IMR-90 (cell line): ENCODE measurements around the gene NCOA3. TPM values are rescaled to one million over a fixed set of nuclear protein-coding genes. Genes with fewer than 3 reads are reported as not detected.

Experiments
- ATAC-seq: fragments of 200-7000 bp; cut with Tn5 transposase; 2 replicates; pipeline ENCODE4 v1.9.1; 2020; ENCODE audit warnings: low read depth, mild to moderate bottlenecking, moderate library complexity
- BruUV-seq: library from RNA; stranded (reverse); fragments of 400-500 nt; replicated peaks from 2 replicates; lab custom pipeline; 2021; lab: Mats Ljungman, UMichigan
- CTCF ChIA-PET: fragments of 300-600 bp; formaldehyde crosslinking; extraction: SDS; loops from one replicate; lab custom pipeline; 2021; ENCODE audit warnings: antibody characterized with exemption; lab: Yijun Ruan, JAX
- POLR2A ChIA-PET: fragments of 300-600 bp; sonication (Branson Sonifier 250); formaldehyde crosslinking; loops from one replicate; lab custom pipeline; 2022; ENCODE audit warnings: antibody characterized with exemption; ENCODE audit not compliant: unreplicated experiment; lab: Charles Lee
- DNase-seq: peaks from one replicate; pipeline ENCODE4 v3.0.0; 2013
- H2AFZ ChIP-seq: replicated peaks from 2 replicates; pipeline ENCODE3; 2013; ENCODE audit warnings: low read length, mild to moderate bottlenecking; ENCODE audit not compliant: poor library complexity
- H2AK5ac ChIP-seq: 2 replicates; pipeline ENCODE4 v1.6.1; 2013; ENCODE audit warnings: low read depth, low read length, inconsistent platforms
- H2AK9ac ChIP-seq: replicated peaks from 2 replicates; pipeline ENCODE3; 2013; ENCODE audit warnings: mild to moderate bottlenecking, low read depth, low read length, moderate library complexity; ENCODE audit not compliant: poor library complexity
- H2BK120ac ChIP-seq: 2 replicates; pipeline ENCODE4 v1.6.1; 2013; ENCODE audit warnings: low read depth, low read length, inconsistent platforms
- H2BK15ac ChIP-seq: 3 replicates; pipeline ENCODE4 v1.6.1; 2013; ENCODE audit warnings: low read depth, low read length, inconsistent platforms
- H2BK20ac ChIP-seq: 2 replicates; pipeline ENCODE4 v1.6.1; 2013; ENCODE audit warnings: low read depth, mild to moderate bottlenecking, inconsistent platforms, low read length, moderate library complexity
- H2BK5ac ChIP-seq: 2 replicates; pipeline ENCODE4 v1.6.1; 2013; ENCODE audit warnings: mild to moderate bottlenecking, low read depth, low read length, inconsistent platforms; ENCODE audit not compliant: poor library complexity, severe bottlenecking
- H3K14ac ChIP-seq: replicated peaks from 2 replicates; pipeline ENCODE4 v1.6.1; 2013; ENCODE audit warnings: low read depth, low read length, inconsistent platforms
- H3K18ac ChIP-seq: 2 replicates; pipeline ENCODE4 v1.6.1; 2013; ENCODE audit warnings: low read depth, low read length, control low read depth
- H3K23ac ChIP-seq: 2 replicates; pipeline ENCODE4 v1.6.1; 2013; ENCODE audit warnings: low read depth, low read length, inconsistent platforms
- H3K27ac ChIP-seq: 2 replicates; pipeline ENCODE4 v1.5.1; 2013; ENCODE audit warnings: mild to moderate bottlenecking, control low read depth, low read length; ENCODE audit not compliant: insufficient read depth
- H3K27me3 ChIP-seq: 2 replicates; pipeline ENCODE4 v1.6.1; 2013; ENCODE audit warnings: low read length; ENCODE audit not compliant: control insufficient read depth, insufficient read depth
- H3K36me3 ChIP-seq: 2 replicates; pipeline ENCODE4 v1.6.1; 2013; ENCODE audit warnings: low read length, mixed read lengths; ENCODE audit not compliant: control insufficient read depth, insufficient read depth
- H3K4ac ChIP-seq: 2 replicates; pipeline ENCODE4 v1.6.1; 2013; ENCODE audit warnings: low read depth, low read length, inconsistent platforms
- H3K4me1 ChIP-seq: 2 replicates; pipeline ENCODE4 v1.6.1; 2013; ENCODE audit warnings: low read length, mixed read lengths; ENCODE audit not compliant: control insufficient read depth, insufficient read depth
- H3K4me2 ChIP-seq: 2 replicates; pipeline ENCODE4 v1.6.1; 2013; ENCODE audit warnings: low read depth, mild to moderate bottlenecking, control low read depth, low read length, moderate library complexity
- H3K4me3 ChIP-seq: 2 replicates; pipeline ENCODE4 v1.5.1; 2013; ENCODE audit warnings: low read depth, mild to moderate bottlenecking, control low read depth, low read length, moderate library complexity; ENCODE audit not compliant: insufficient read depth
- H3K56ac ChIP-seq: 2 replicates; pipeline ENCODE4 v1.6.1; 2013; ENCODE audit warnings: low read length, inconsistent platforms; ENCODE audit not compliant: insufficient read depth; ENCODE audit errors: extremely low read depth
- H3K79me1 ChIP-seq, 2 experiments: 2 replicates each; pipeline ENCODE4 v1.6.1; 2013; ENCODE audit warnings: low read length in 2 of 2, inconsistent platforms in 1 of 2, low read depth in 1 of 2
- H3K9ac ChIP-seq: 2 replicates; pipeline ENCODE4 v1.6.1; 2013; ENCODE audit warnings: low read depth, low read length, control low read depth
- H3K9me1 ChIP-seq: 2 replicates; pipeline ENCODE4 v1.6.1; 2013; ENCODE audit warnings: low read length, inconsistent platforms; ENCODE audit not compliant: insufficient read depth
- H3K9me3 ChIP-seq: 2 replicates; pipeline ENCODE4 v1.6.1; 2013; ENCODE audit warnings: low read length; ENCODE audit not compliant: control insufficient read depth, insufficient read depth
- H4K20me1 ChIP-seq: 2 replicates; pipeline ENCODE4 v1.6.1; 2013; ENCODE audit warnings: low read length, inconsistent platforms; ENCODE audit not compliant: insufficient read depth
- H4K5ac ChIP-seq: 2 replicates; pipeline ENCODE4 v1.6.1; 2013; ENCODE audit warnings: mild to moderate bottlenecking, low read depth, low read length, control low read depth
- H4K8ac ChIP-seq, 2 experiments: 2 replicates each; pipeline ENCODE4 v1.6.1; 2013; ENCODE audit warnings: low read depth in 2 of 2, low read length in 2 of 2, control low read depth in 1 of 2, inconsistent platforms in 1 of 2
- H4K91ac ChIP-seq: 2 replicates; pipeline ENCODE4 v1.6.1; 2013; ENCODE audit warnings: low read depth, low read length, inconsistent platforms; ENCODE audit not compliant: insufficient read depth
- CEBPB ChIP-seq: IDR thresholded peaks from 2 replicates; pipeline ENCODE4 v1.6.1; 2012; ENCODE audit warnings: low read depth, low read length, improper control_type of control experiment
- CHD1 ChIP-seq: IDR thresholded peaks from 2 replicates; pipeline ENCODE4 v1.6.1; 2012; ENCODE audit warnings: low read depth, low read length, improper control_type of control experiment
- CTCF ChIP-seq: conservative IDR thresholded peaks from 2 replicates; pipeline ENCODE4 v1.5.1; 2012; ENCODE audit warnings: mild to moderate bottlenecking, low read depth, low read length, improper control_type of control experiment
- ELK1 ChIP-seq: fragments of 150-350 bp; IDR thresholded peaks from 2 replicates; pipeline ENCODE4 v1.6.1; 2016; ENCODE audit warnings: low read depth, mild to moderate bottlenecking, low read length, moderate library complexity, borderline replicate concordance
- FOS ChIP-seq: fragments of 150-350 bp; IDR thresholded peaks from 2 replicates; pipeline ENCODE4 v1.6.1; 2016; ENCODE audit warnings: low read depth, low read length
- MAFK ChIP-seq: IDR thresholded peaks from 2 replicates; pipeline ENCODE4 v1.6.1; 2012; ENCODE audit warnings: low read depth, low read length, improper control_type of control experiment
- MAZ ChIP-seq: IDR thresholded peaks from 2 replicates; pipeline ENCODE4 v1.6.1; 2012; ENCODE audit warnings: low read depth, mild to moderate bottlenecking, low read length, improper control_type of control experiment, moderate library complexity, borderline replicate concordance
- MXI1 ChIP-seq: IDR thresholded peaks from 2 replicates; pipeline ENCODE4 v1.6.1; 2012; ENCODE audit warnings: low read depth, mild to moderate bottlenecking, low read length, moderate library complexity, borderline replicate concordance
- NFE2L2 ChIP-seq: fragments of 150-350 bp; IDR thresholded peaks from 2 replicates; pipeline ENCODE4 v1.6.1; 2016; ENCODE audit warnings: low read depth, mild to moderate bottlenecking, low read length
- RAD21 ChIP-seq: IDR thresholded peaks from 2 replicates; pipeline ENCODE4 v1.6.1; 2012; ENCODE audit warnings: low read length, improper control_type of control experiment
- RCOR1 ChIP-seq: IDR thresholded peaks from 2 replicates; pipeline ENCODE4 v1.6.1; 2012; ENCODE audit warnings: mild to moderate bottlenecking, low read length, improper control_type of control experiment; ENCODE audit not compliant: insufficient replicate concordance
- RFX5 ChIP-seq: IDR thresholded peaks from 2 replicates; pipeline ENCODE4 v1.8.0; 2012; ENCODE audit warnings: low read depth, mild to moderate bottlenecking, low read length, moderate library complexity
- USF2 ChIP-seq: fragments of 150-350 bp; IDR thresholded peaks from 2 replicates; pipeline ENCODE4 v1.6.1; 2017; ENCODE audit warnings: mild to moderate bottlenecking, antibody characterized with exemption, low read length, low read depth
- WGBS, 2 experiments: methylation state at CpG; one replicate each; pipeline versions ENCODE4 v1.1.5 to v1.1.7; 2013; ENCODE audit warnings: missing lambda C conversion rate in 2 of 2; ENCODE audit not compliant: insufficient read length in 1 of 2; ENCODE audit errors: extremely low coverage in 2 of 2; 5-methylcytosine and 5-hydroxymethylcytosine counted together
- dilution Hi-C: fragments of 300-500 bp; cut with HindIII; formaldehyde crosslinking; loops from one replicate; pipeline ENCODE4 v1.14.3; 2018; ENCODE audit warnings: low sequenced_read_pairs; ENCODE audit not compliant: unreplicated experiment
- in situ Hi-C: fragments of 300-500 bp; cut with MboI; formaldehyde crosslinking; loops from 3 replicates; pipeline ENCODE4 v1.14.3; 2019; ENCODE audit warnings: low sequenced_read_pairs, inconsistent platforms, mixed read lengths
- intact Hi-C: fragments of 100-400 bp; cut with micrococcal nuclease; formaldehyde crosslinking; loops from 2 replicates; pipeline ENCODE4 v1.10.0; 2022
- polyA plus RNA-seq, 3 experiments: library from polyadenylated mRNA; depleted of rRNA; stranded (reverse); fragments of >200 nt; gene quantifications; 2 replicates each; pipeline ENCODE4 v1.2.3, GENCODE V29; 2012; ENCODE audit warnings: low replicate concordance in 1 of 3
- total RNA-seq: library from RNA; depleted of rRNA; stranded (reverse); fragments of >200 nt; gene quantifications from 2 replicates; pipeline ENCODE4 v1.2.3, GENCODE V29; 2012

Gene NCOA3
- total and polyA plus RNA-seq, 2 of the 4 experiments (the other 2 are of a cell fraction), result 8.8 to 29.0 TPM

- dilution Hi-C loops, result no loop called here
These were observed 169.2 kb downstream of the NCOA3 start for GRCh38 chr20:47670913-47671312.

More at GRCh38 chr20:47670913-47671312, 169.2 kb downstream of the NCOA3 start:
- no peaks in the 10 kb centered on the region for H3K9me3 ChIP-seq
- H3K56ac ChIP-seq, result no peak overlapping the region
- H3K23ac ChIP-seq, result no peak overlapping the region
- ChIA-PET CTCF (no interaction called here), POLR2A (no interaction called here)
- no peak overlapping the region for H2BK20ac ChIP-seq
- H3K79me1 ChIP-seq, result no peaks in the 10 kb centered on the region
- ATAC-seq, result no peak
- WGBS, 2 experiments, result no CpG with 5 or more reads among the region's 10 CpGs
- in situ Hi-C loops (loop anchor here (5.0 to 25.0 kb wide), 2 partner anchors 946 to 1241 kb away; partner anchors contain the start of gene ARFGEF2), intact Hi-C loops (no loop called here)
- H3K27ac ChIP-seq, result no peak overlapping the region
- no peaks in the 10 kb centered on the region for H3K4me1 ChIP-seq
- H3K18ac ChIP-seq, result no peak overlapping the region
- no peak overlapping the region for H2BK15ac ChIP-seq
- no peak overlapping the region for H4K91ac ChIP-seq
- H2BK120ac ChIP-seq, result no peak overlapping the region
- no peak overlapping the region for H3K4me3 ChIP-seq
- no peak overlapping the region for H2AK5ac ChIP-seq
- H4K20me1 ChIP-seq, result no peaks in the 10 kb centered on the region
- no peak overlapping the region for H4K5ac ChIP-seq
- no peak overlapping the region for H3K4ac ChIP-seq
- no peak overlapping the region for H3K9ac ChIP-seq
- H3K36me3 ChIP-seq, result no peaks in the 10 kb centered on the region
- no TSS peak for BruUV-seq
- DNase-seq, result no peak
- H4K8ac ChIP-seq, result no peak overlapping the region
- H3K27me3 ChIP-seq, result peaks cover 8% of the 10 kb centered on the region
- H3K4me2 ChIP-seq, result no peak overlapping the region
- TF ChIP-seq RCOR1 (no peak), MXI1 (no peak), USF2 (no peak), CTCF (no peak), CEBPB (no peak), CHD1 (no peak), FOS (no peak), NFE2L2 (no peak), RAD21 (no peak), MAFK (no peak), RFX5 (no peak), MAZ (no peak), ELK1 (no peak)
- no peak overlapping the region for H2AK9ac ChIP-seq
- no peak overlapping the region for H2BK5ac ChIP-seq
- no peak overlapping the region for H3K14ac ChIP-seq
- no peaks in the 10 kb centered on the region for H3K9me1 ChIP-seq
- H2AFZ ChIP-seq, result no peak overlapping the region
